ENCODE data around the gene PGM2L1. TPM values are rescaled to one million over a fixed set of nuclear protein-coding genes. Genes with fewer than 3 reads are reported as not detected.

Gene PGM2L1
- 10 to 100 TPM in 1 of 2 experiments, 1 to 10 TPM in 1; 8.6 to 10.5 TPM for total RNA-seq

- peak within 1 kb of the TSS; percentile 98 for H3K27ac Mint-ChIP-seq
- H3K9me3 Mint-ChIP-seq: no peaks in the 10 kb centered on the region
- ATAC-seq (ENCODE audit: low read depth) (peak; percentile 84), DNase-seq (peak; percentile 92)
- H3K4me1 Mint-ChIP-seq: peaks cover 10% of the 10 kb centered on the region
- H3K27me3 Mint-ChIP-seq: no peaks in the 10 kb centered on the region
- H3K4me3 Mint-ChIP-seq: peak within 1 kb of the TSS; percentile 99
- POLR2A ChIA-PET: interaction anchor here (0.6 to 3.1 kb wide), 6 partner anchors 10 to 344 kb away, joined by 3 to 22 read pairs (median 4); partner anchors contain the start of genes LIPT2 and POLD3
- H3K36me3 Mint-ChIP-seq: peaks cover 1% of the 10 kb centered on the region
Measured at GRCh38 chr11:74398244-74399159, at the start of gene PGM2L1. TSS of gene PGM2L1 (minus strand) at chr11:74398433. CDS start at chr11:74398161, 272 bp downstream.

GRCh38 chr11:74447720-74448119 lies 49.5 kb upstream of the PGM2L1 start:
- POLR2A ChIA-PET: no interaction called here
- H3K9me3 Mint-ChIP-seq: no peaks in the 10 kb centered on the region
- H3K36me3 Mint-ChIP-seq: no peaks in the 10 kb centered on the region
- H3K27ac Mint-ChIP-seq: no peak overlapping the region
- peaks cover 2% of the 10 kb centered on the region for H3K27me3 Mint-ChIP-seq
- H3K4me1 Mint-ChIP-seq: peaks cover 2% of the 10 kb centered on the region
- no peak overlapping the region for H3K4me3 Mint-ChIP-seq
- no peak for ATAC-seq (ENCODE audit: low read depth)
- DNase-seq: no peak

GRCh38 chr11:74446532-74446938 lies 48.3 kb upstream of the PGM2L1 start:
- no peak for ATAC-seq (ENCODE audit: low read depth)
- H3K9me3 Mint-ChIP-seq: no peaks in the 10 kb centered on the region
- H3K27ac Mint-ChIP-seq: no peak overlapping the region
- no peak for DNase-seq
- peaks cover 5% of the 10 kb centered on the region for H3K27me3 Mint-ChIP-seq
- no peak overlapping the region for H3K4me3 Mint-ChIP-seq
- POLR2A ChIA-PET: no interaction called here
- no peaks in the 10 kb centered on the region for H3K36me3 Mint-ChIP-seq
- H3K4me1 Mint-ChIP-seq: peaks cover 2% of the 10 kb centered on the region

- DNase-seq (no peak), ATAC-seq (ENCODE audit: low read depth) (no peak)
- Mint-ChIP-seq H3K4me1 (no peaks in the 10 kb centered on the region), H3K27ac (no peak overlapping the region), H3K9me3 (no peaks in the 10 kb centered on the region), H3K27me3 (peaks cover 5% of the 10 kb centered on the region), H3K4me3 (no peak overlapping the region), H3K36me3 (no peaks in the 10 kb centered on the region)
- POLR2A ChIA-PET: interaction anchor here (1.4 kb wide), 1 partner anchor 55 kb away, joined by 3 read pairs; no protein-coding TSS in a partner anchor
Measured at GRCh38 chr11:74444173-74444826, 46.1 kb upstream of the PGM2L1 start.

GRCh38 chr11:74443071-74443864 lies 45.0 kb upstream of the PGM2L1 start:
- H3K27me3 Mint-ChIP-seq: peaks cover 5% of the 10 kb centered on the region
- no peaks in the 10 kb centered on the region for H3K9me3 Mint-ChIP-seq
- DNase-seq (no peak), ATAC-seq (ENCODE audit: low read depth) (no peak)
- no peaks in the 10 kb centered on the region for H3K4me1 Mint-ChIP-seq
- POLR2A ChIA-PET: no interaction called here
- H3K27ac Mint-ChIP-seq: no peak overlapping the region
- no peak overlapping the region for H3K4me3 Mint-ChIP-seq
- H3K36me3 Mint-ChIP-seq: no peaks in the 10 kb centered on the region

- Mint-ChIP-seq H3K4me1 (no peaks in the 10 kb centered on the region), H3K36me3 (no peaks in the 10 kb centered on the region), H3K4me3 (no peak overlapping the region), H3K27me3 (peaks cover 5% of the 10 kb centered on the region), H3K9me3 (no peaks in the 10 kb centered on the region), H3K27ac (no peak overlapping the region)
- ATAC-seq (ENCODE audit: low read depth) (no peak), DNase-seq (no peak)
- POLR2A ChIA-PET: no interaction called here
Measured at GRCh38 chr11:74442636-74443035, 44.4 kb upstream of the PGM2L1 start.

GRCh38 chr11:74438681-74439080 lies 40.4 kb upstream of the PGM2L1 start:
- no peaks in the 10 kb centered on the region for H3K9me3 Mint-ChIP-seq
- POLR2A ChIA-PET: no interaction called here
- ATAC-seq (ENCODE audit: low read depth): no peak

GRCh38 chr11:74437441-74438042 lies 39.3 kb upstream of the PGM2L1 start:
- Mint-ChIP-seq H3K4me1 (no peaks in the 10 kb centered on the region), H3K9me3 (no peaks in the 10 kb centered on the region), H3K27ac (no peak overlapping the region), H3K36me3 (no peaks in the 10 kb centered on the region), H3K4me3 (no peak overlapping the region), H3K27me3 (peaks cover 12% of the 10 kb centered on the region)
- POLR2A ChIA-PET: no interaction called here
- DNase-seq (no peak), ATAC-seq (ENCODE audit: low read depth) (no peak)

More at GRCh38 chr11:74438681-74439080, 40.4 kb upstream of the PGM2L1 start:
- DNase-seq: no peak
- no peak overlapping the region for H3K4me3 Mint-ChIP-seq
- no peak overlapping the region for H3K27ac Mint-ChIP-seq
- peaks cover 7% of the 10 kb centered on the region for H3K27me3 Mint-ChIP-seq
- H3K4me1 Mint-ChIP-seq: no peaks in the 10 kb centered on the region
- H3K36me3 Mint-ChIP-seq: no peaks in the 10 kb centered on the region

GRCh38 chr11:74434528-74434927 lies 36.3 kb upstream of the PGM2L1 start:
- Mint-ChIP-seq H3K36me3 (no peaks in the 10 kb centered on the region), H3K27ac (no peak overlapping the region), H3K4me1 (no peaks in the 10 kb centered on the region), H3K4me3 (no peak overlapping the region), H3K27me3 (peaks cover 19% of the 10 kb centered on the region), H3K9me3 (no peaks in the 10 kb centered on the region)
- POLR2A ChIA-PET: no interaction called here
- ATAC-seq (ENCODE audit: low read depth) (no peak), DNase-seq (no peak)

- DNase-seq: no peak
- Mint-ChIP-seq H3K36me3 (peaks cover 3% of the 10 kb centered on the region), H3K4me1 (no peaks in the 10 kb centered on the region), H3K27ac (no peak overlapping the region), H3K9me3 (peaks cover 3% of the 10 kb centered on the region), H3K4me3 (no peak overlapping the region), H3K27me3 (peaks cover 18% of the 10 kb centered on the region)
- no peak for ATAC-seq (ENCODE audit: low read depth)
- POLR2A ChIA-PET: no interaction called here
Measured at GRCh38 chr11:74429205-74429604, 31.0 kb upstream of the PGM2L1 start.

- POLR2A ChIA-PET: no interaction called here
- Mint-ChIP-seq H3K9me3 (peaks cover 5% of the 10 kb centered on the region), H3K27me3 (peaks cover 12% of the 10 kb centered on the region), H3K4me3 (no peak overlapping the region), H3K4me1 (no peaks in the 10 kb centered on the region), H3K27ac (no peak overlapping the region), H3K36me3 (peaks cover 3% of the 10 kb centered on the region)
- no peak for DNase-seq
- ATAC-seq (ENCODE audit: low read depth): no peak
Measured at GRCh38 chr11:74427384-74427886, 29.2 kb upstream of the PGM2L1 start.

GRCh38 chr11:74425100-74425499 lies 26.9 kb upstream of the PGM2L1 start:
- POLR2A ChIA-PET: no interaction called here

GRCh38 chr11:74418509-74418895 lies 20.3 kb upstream of the PGM2L1 start:
- no peak overlapping the region for H3K4me3 Mint-ChIP-seq
- ATAC-seq (ENCODE audit: low read depth): no peak
- H3K27me3 Mint-ChIP-seq: peaks cover 6% of the 10 kb centered on the region
- no peak for DNase-seq
- H3K27ac Mint-ChIP-seq: no peak overlapping the region
- peaks cover 10% of the 10 kb centered on the region for H3K4me1 Mint-ChIP-seq
- POLR2A ChIA-PET: no interaction called here
- no peaks in the 10 kb centered on the region for H3K9me3 Mint-ChIP-seq
- H3K36me3 Mint-ChIP-seq: no peaks in the 10 kb centered on the region

More at GRCh38 chr11:74425100-74425499, 26.9 kb upstream of the PGM2L1 start:
- peaks cover 3% of the 10 kb centered on the region for H3K36me3 Mint-ChIP-seq
- DNase-seq: no peak
- no peak overlapping the region for H3K27ac Mint-ChIP-seq
- H3K27me3 Mint-ChIP-seq: peaks cover 8% of the 10 kb centered on the region
- H3K9me3 Mint-ChIP-seq: peaks cover 5% of the 10 kb centered on the region
- no peak for ATAC-seq (ENCODE audit: low read depth)
- H3K4me3 Mint-ChIP-seq: no peak overlapping the region
- H3K4me1 Mint-ChIP-seq: peaks cover 2% of the 10 kb centered on the region
